GM23338 (cell line): ENCODE data around the gene GPRASP2. TPM values are rescaled to one million over a fixed set of nuclear protein-coding genes. Genes with fewer than 3 reads are reported as not detected.

Experiments used
- CTCF ChIP-seq, 2 experiments: fragments of 200-600 bp in 1 of 2; sonication (generic) in 1 of 2; conservative IDR thresholded peaks; 2 replicates each; pipeline versions ENCODE4 v1.5.1 to v1.6.1; 2016 to 2017; ENCODE audit warnings: antibody characterized with exemption in 2 of 2, low read depth in 2 of 2, mild to moderate bottlenecking in 2 of 2, moderate library complexity in 1 of 2
- JUNB ChIP-seq: IDR thresholded peaks from one replicate; pipeline ENCODE4 v1.6.1; 2016; ENCODE audit warnings: antibody characterized with exemption; ENCODE audit not compliant: unreplicated experiment
- REST ChIP-seq: IDR thresholded peaks from one replicate; pipeline ENCODE4 v1.6.1; 2018; ENCODE audit warnings: antibody characterized with exemption; ENCODE audit not compliant: unreplicated experiment
- ZNF114 ChIP-seq: fragments of 250-450 bp; sonication (Bioruptor Pico); IDR thresholded peaks from 2 replicates; pipeline ENCODE4 v1.5.0; 2020; ENCODE audit warnings: mild to moderate bottlenecking, moderate library complexity
- ZNF462 ChIP-seq: fragments of 250-450 bp; sonication (Bioruptor Pico); IDR thresholded peaks from 2 replicates; pipeline ENCODE4 v1.5.0; 2020; ENCODE audit warnings: mild to moderate bottlenecking, moderate library complexity
- polyA plus RNA-seq: library from polyadenylated mRNA; unstranded; fragments of >200 nt; fragmentation: Nextera tagmentation; extraction: Ambion mirVana; gene quantifications from 2 replicates; pipeline ENCODE4 v1.2.1, GENCODE V29; 2016
- total RNA-seq: library from RNA; depleted of rRNA; stranded (reverse); fragments of >200 nt; shearing (Covaris generic); gene quantifications from 2 replicates; pipeline ENCODE4 v1.2.3, GENCODE V29; 2014

GPRASP2 gene
- total and polyA plus RNA-seq, 2 experiments from 2014 or later = 4.9 to 22.4 TPM

- TF ChIP-seq ZNF462 (CRISPR knock-in tag) = no peak
- TF ChIP-seq ZNF114 (CRISPR knock-in tag) = no peak
- no peak for TF ChIP-seq CTCF (conservative IDR thresholded peaks at IDR 0.05; ENCODE audit: low read depth in 2 of 2)
- TF ChIP-seq REST = no peak
- no peak for TF ChIP-seq JUNB
These were observed 404 bp upstream of the GPRASP2 start (continued) for GRCh38 chrX:102711872-102712215.
